Measurements from ENCODE around the gene APMAP.

APMAP gene

GRCh38 chr20:24953621-24954133 is 38.9 kb downstream of the APMAP start:
- TF ChIP-seq FOXP2 (optimal IDR thresholded peaks at IDR 0.05; ENCODE audit: borderline replicate concordance, extremely low read depth, extremely low read length, insufficient read depth), result no peak
- TF ChIP-seq TAF1 (IDR thresholded peaks at IDR 0.05; ENCODE audit: borderline replicate concordance, insufficient read depth, low read length), result no peak
- TF ChIP-seq REST (IDR thresholded peaks at IDR 0.05; ENCODE audit: insufficient read depth in 1 of 2, low read depth in 2 of 2, low read length in 2 of 2), result no peak

GRCh38 chr20:24953209-24953575 is 39.4 kb downstream of the APMAP start:
- TF ChIP-seq TAF1 (IDR thresholded peaks at IDR 0.05; ENCODE audit: borderline replicate concordance, insufficient read depth, low read length) (no peak), REST (IDR thresholded peaks at IDR 0.05; ENCODE audit: insufficient read depth in 1 of 2, low read depth in 2 of 2, low read length in 2 of 2) (no peak), POLR2AphosphoS5 (IDR thresholded peaks at IDR 0.05; ENCODE audit: low read depth, low read length) (no peak), SIN3A (IDR thresholded peaks at IDR 0.05; ENCODE audit: borderline replicate concordance, insufficient read depth, low read length) (no peak), FOXP2 (optimal IDR thresholded peaks at IDR 0.05; ENCODE audit: borderline replicate concordance, extremely low read depth, extremely low read length, insufficient read depth) (no peak)

- TF ChIP-seq TAF1 (IDR thresholded peaks at IDR 0.05; ENCODE audit: borderline replicate concordance, insufficient read depth, low read length) (no peak), SIN3A (IDR thresholded peaks at IDR 0.05; ENCODE audit: borderline replicate concordance, insufficient read depth, low read length) (no peak), REST (IDR thresholded peaks at IDR 0.05; ENCODE audit: insufficient read depth in 1 of 2, low read depth in 2 of 2, low read length in 2 of 2) (no peak), FOXP2 (optimal IDR thresholded peaks at IDR 0.05; ENCODE audit: borderline replicate concordance, extremely low read depth, extremely low read length, insufficient read depth) (no peak), POLR2AphosphoS5 (IDR thresholded peaks at IDR 0.05; ENCODE audit: low read depth, low read length) (no peak)
These were observed 40.0 kb downstream of the APMAP start for GRCh38 chr20:24952376-24953208.

GRCh38 chr20:24951536-24952083 is 40.9 kb downstream of the APMAP start:
- TF ChIP-seq TAF1 (IDR thresholded peaks at IDR 0.05; ENCODE audit: borderline replicate concordance, insufficient read depth, low read length) (no peak), SIN3A (IDR thresholded peaks at IDR 0.05; ENCODE audit: borderline replicate concordance, insufficient read depth, low read length) (no peak), REST (IDR thresholded peaks at IDR 0.05; ENCODE audit: insufficient read depth in 1 of 2, low read depth in 2 of 2, low read length in 2 of 2) (no peak), FOXP2 (optimal IDR thresholded peaks at IDR 0.05; ENCODE audit: borderline replicate concordance, extremely low read depth, extremely low read length, insufficient read depth) (no peak), POLR2AphosphoS5 (IDR thresholded peaks at IDR 0.05; ENCODE audit: low read depth, low read length) (no peak)

All from PFSK-1 (cell line).